Testis (tissue), 2 donors: ENCODE data around the gene TET1.

Experiments
- POLR2A ChIP-seq: fragments of 450-650 bp; IDR thresholded peaks from one replicate; pipeline ENCODE4 v1.6.1; 2017; ENCODE audit warnings: antibody characterized with exemption, mild to moderate bottlenecking, moderate library complexity
- TF ChIP-seq, protein P1 (sequence below), 3 experiments: fragments of 450-650 bp in 2 of 3; fragments of 200-600 bp in 1 of 3; sonication (generic) in 1 of 3; IDR thresholded peaks; one replicate each; pipeline ENCODE4 v1.5.1; 2016 to 2019; ENCODE audit warnings: antibody characterized with exemption in 3 of 3, mild to moderate bottlenecking in 2 of 3, moderate library complexity in 1 of 3

- TF ChIP-seq, protein P1, sequence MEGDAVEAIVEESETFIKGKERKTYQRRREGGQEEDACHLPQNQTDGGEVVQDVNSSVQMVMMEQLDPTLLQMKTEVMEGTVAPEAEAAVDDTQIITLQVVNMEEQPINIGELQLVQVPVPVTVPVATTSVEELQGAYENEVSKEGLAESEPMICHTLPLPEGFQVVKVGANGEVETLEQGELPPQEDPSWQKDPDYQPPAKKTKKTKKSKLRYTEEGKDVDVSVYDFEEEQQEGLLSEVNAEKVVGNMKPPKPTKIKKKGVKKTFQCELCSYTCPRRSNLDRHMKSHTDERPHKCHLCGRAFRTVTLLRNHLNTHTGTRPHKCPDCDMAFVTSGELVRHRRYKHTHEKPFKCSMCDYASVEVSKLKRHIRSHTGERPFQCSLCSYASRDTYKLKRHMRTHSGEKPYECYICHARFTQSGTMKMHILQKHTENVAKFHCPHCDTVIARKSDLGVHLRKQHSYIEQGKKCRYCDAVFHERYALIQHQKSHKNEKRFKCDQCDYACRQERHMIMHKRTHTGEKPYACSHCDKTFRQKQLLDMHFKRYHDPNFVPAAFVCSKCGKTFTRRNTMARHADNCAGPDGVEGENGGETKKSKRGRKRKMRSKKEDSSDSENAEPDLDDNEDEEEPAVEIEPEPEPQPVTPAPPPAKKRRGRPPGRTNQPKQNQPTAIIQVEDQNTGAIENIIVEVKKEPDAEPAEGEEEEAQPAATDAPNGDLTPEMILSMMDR (IDR thresholded peaks at IDR 0.05), result no peak
- TF ChIP-seq POLR2A, result no peak
Observed at GRCh38 chr10:68578974-68579373, 18.8 kb downstream of the TET1 start.
